GM18909 (cell line): Measurements from ENCODE around the gene CDCA5.
"Not testable (repeated sequence)": the region's sequence is repeated elsewhere in the genome, so short reads cannot be mapped to it uniquely, and the experiment has no call there.

Source experiments
- ATAC-seq: cut with Tn5 transposase; IDR thresholded peaks from one replicate; pipeline ENCODE4 v1.9.1; 2021; ENCODE audit warnings: mild to moderate bottlenecking; ENCODE audit not compliant: unreplicated experiment, poor library complexity

Gene CDCA5

GRCh38 chr11:65119670-65119995 lies 35.8 kb upstream of the CDCA5 start:
- no peak for ATAC-seq

- ATAC-seq = not testable (repeated sequence)
Measured at GRCh38 chr11:65118891-65119669, 35.2 kb upstream of the CDCA5 start.

- ATAC-seq = no peak
Measured at GRCh38 chr11:65118097-65118837, 34.4 kb upstream of the CDCA5 start.

GRCh38 chr11:65117206-65118096 lies 33.6 kb upstream of the CDCA5 start, which contains the start of gene ZNHIT2:
ZNHIT2 (minus strand) TSS chr11:65117701; CDS start chr11:65117653, 48 bp downstream.
- peak; percentile 72 for ATAC-seq

- ATAC-seq = no peak
Measured at GRCh38 chr11:65116370-65117205, 32.7 kb upstream of the CDCA5 start.

GRCh38 chr11:65115361-65116082 lies 31.7 kb upstream of the CDCA5 start:
- ATAC-seq = no peak

GRCh38 chr11:65114538-65115171 lies 30.8 kb upstream of the CDCA5 start:
- no peak for ATAC-seq

GRCh38 chr11:65113839-65114238 lies 30.0 kb upstream of the CDCA5 start:
- ATAC-seq = no peak

- ATAC-seq = no peak
Measured at GRCh38 chr11:65113361-65113756, 29.5 kb upstream of the CDCA5 start.

GRCh38 chr11:65112546-65113360 lies 28.9 kb upstream of the CDCA5 start:
- ATAC-seq = no peak

- ATAC-seq = peak; percentile 60
Measured at GRCh38 chr11:65111744-65112545, 28.1 kb upstream of the CDCA5 start, which contains the start of gene TM7SF2. TM7SF2 (plus strand) TSS chr11:65111872; CDS start chr11:65112016, 144 bp downstream.

GRCh38 chr11:65111159-65111743 lies 27.4 kb upstream of the CDCA5 start:
- ATAC-seq = no peak

GRCh38 chr11:65110354-65110861 lies 26.6 kb upstream of the CDCA5 start:
- ATAC-seq = no peak

- ATAC-seq = no peak
Measured at GRCh38 chr11:65109231-65110198, 25.7 kb upstream of the CDCA5 start.

GRCh38 chr11:65108469-65109123 lies 24.8 kb upstream of the CDCA5 start:
- no peak for ATAC-seq
